Measurements from ENCODE around the gene MTMR1. TPM values are rescaled to one million over a fixed set of nuclear protein-coding genes. Genes with fewer than 3 reads are reported as not detected.
A peak's percentile ranks its signal among the peaks of the same experiment; 100 is the strongest.

MTMR1 gene
- total RNA-seq, 1 experiment from 2014 or later = 15.6 TPM

DNA sequence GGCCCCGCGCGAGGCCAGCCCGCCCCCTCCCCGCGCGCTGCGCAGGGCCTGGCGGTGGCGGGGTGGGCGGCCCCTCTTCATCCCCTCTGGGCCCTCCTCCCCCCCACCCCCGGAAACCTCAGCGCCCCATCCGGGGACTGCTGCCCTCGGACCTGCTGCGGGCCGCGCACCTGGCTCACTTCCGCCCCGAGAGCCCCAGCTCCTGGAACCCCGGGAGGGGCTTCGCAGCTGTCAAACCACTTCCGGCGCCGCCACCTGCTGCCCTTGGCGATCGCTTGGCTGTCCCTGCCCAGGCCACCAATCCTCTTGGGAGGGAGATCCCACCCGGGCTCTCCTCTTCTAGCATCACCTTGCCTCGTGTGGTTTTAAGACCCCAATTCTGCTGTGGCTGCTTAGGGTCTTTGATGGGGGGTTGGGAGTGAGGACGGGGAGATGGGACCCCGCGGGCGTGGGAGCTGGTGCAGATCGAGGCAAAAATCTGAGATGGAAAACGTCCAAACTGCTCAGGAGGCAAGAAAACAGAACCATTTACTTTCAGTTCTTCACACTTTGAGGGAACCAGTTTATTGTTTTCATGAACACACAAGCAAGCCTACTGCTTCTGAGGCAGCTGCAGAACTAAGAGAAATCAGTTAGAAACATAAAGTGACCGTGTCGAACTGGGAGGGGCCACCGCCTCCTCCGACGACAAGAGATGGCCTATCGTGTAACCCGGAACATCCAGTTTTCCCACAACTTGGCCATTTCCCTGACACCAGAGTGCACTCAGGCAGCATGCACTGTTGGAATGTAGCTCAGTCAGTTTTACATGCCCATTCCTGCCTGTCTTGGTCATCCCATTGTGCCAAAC, 754 bp downstream of the MTMR1 start:
- Mint-ChIP-seq H3K9me3 (no peaks in the 10 kb centered on the region), H3K4me3 (peak overlapping the region; percentile 68), H3K27me3 (ENCODE audit: low read depth) (no peaks in the 10 kb centered on the region), H3K4me1 (peaks cover 18% of the 10 kb centered on the region), H3K27ac (no peak overlapping the region), H3K36me3 (no peaks in the 10 kb centered on the region)
- ChIA-PET CTCF (interaction anchor here (0.6 to 3.1 kb wide), 2 partner anchors 11 to 754 kb away, joined by 6 to 13 read pairs; no protein-coding TSS in a partner anchor), POLR2A (no interaction called here)
- TF ChIP-seq, protein P1, sequence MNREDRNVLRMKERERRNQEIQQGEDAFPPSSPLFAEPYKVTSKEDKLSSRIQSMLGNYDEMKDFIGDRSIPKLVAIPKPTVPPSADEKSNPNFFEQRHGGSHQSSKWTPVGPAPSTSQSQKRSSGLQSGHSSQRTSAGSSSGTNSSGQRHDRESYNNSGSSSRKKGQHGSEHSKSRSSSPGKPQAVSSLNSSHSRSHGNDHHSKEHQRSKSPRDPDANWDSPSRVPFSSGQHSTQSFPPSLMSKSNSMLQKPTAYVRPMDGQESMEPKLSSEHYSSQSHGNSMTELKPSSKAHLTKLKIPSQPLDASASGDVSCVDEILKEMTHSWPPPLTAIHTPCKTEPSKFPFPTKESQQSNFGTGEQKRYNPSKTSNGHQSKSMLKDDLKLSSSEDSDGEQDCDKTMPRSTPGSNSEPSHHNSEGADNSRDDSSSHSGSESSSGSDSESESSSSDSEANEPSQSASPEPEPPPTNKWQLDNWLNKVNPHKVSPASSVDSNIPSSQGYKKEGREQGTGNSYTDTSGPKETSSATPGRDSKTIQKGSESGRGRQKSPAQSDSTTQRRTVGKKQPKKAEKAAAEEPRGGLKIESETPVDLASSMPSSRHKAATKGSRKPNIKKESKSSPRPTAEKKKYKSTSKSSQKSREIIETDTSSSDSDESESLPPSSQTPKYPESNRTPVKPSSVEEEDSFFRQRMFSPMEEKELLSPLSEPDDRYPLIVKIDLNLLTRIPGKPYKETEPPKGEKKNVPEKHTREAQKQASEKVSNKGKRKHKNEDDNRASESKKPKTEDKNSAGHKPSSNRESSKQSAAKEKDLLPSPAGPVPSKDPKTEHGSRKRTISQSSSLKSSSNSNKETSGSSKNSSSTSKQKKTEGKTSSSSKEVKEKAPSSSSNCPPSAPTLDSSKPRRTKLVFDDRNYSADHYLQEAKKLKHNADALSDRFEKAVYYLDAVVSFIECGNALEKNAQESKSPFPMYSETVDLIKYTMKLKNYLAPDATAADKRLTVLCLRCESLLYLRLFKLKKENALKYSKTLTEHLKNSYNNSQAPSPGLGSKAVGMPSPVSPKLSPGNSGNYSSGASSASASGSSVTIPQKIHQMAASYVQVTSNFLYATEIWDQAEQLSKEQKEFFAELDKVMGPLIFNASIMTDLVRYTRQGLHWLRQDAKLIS (CRISPR knock-in tag; IDR thresholded peaks at IDR 0.05; ENCODE audit: borderline replicate concordance) = no peak
- TF ChIP-seq, protein P2, sequence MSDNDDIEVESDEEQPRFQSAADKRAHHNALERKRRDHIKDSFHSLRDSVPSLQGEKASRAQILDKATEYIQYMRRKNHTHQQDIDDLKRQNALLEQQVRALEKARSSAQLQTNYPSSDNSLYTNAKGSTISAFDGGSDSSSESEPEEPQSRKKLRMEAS (CRISPR knock-in tag; IDR thresholded peaks at IDR 0.05) = 0 out of 2 replicates have a peak, but pooled peaks have one; percentile 21
- DNase-seq (ENCODE audit: low spot score) = peak; percentile 67
- ATAC-seq = peak; percentile 45

DNA sequence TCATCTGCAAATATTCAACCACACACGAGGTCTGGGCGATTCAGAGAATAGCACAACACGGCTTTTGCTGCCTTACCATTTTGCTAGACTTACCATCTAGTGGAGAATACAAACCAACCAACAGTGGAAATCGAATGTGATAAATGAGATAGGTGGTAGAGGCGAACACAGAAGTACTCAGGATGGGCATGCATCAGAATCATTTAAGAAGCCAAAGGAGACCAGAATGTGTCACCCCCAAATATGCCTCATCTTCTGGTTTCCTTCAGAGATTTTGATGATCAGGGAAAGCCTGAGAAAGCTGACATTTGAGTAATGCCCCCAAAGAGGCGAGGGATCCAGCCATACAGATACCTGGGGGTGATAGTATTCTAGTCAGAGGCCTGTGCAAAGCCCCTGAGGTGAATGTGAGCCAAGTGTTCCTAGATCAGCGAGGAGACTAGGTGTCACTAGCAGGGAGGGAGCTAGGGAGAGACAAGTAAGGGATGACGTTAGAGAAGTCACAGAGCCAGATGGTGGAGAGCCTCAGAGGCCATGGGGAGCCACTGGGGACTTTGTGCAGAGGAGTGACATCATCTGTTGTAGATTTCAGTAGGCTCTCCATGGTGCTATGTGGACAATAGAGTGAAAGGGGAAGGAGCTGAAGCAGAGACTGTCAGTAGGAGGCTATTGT, 1.7 kb downstream of the MTMR1 start:
- Mint-ChIP-seq H3K4me3 (no peak overlapping the region), H3K27me3 (ENCODE audit: low read depth) (no peaks in the 10 kb centered on the region), H3K9me3 (no peaks in the 10 kb centered on the region), H3K4me1 (peaks cover 14% of the 10 kb centered on the region), H3K36me3 (no peaks in the 10 kb centered on the region), H3K27ac (no peak overlapping the region)
- TF ChIP-seq KAT7 (CRISPR knock-in tag; IDR thresholded peaks at IDR 0.05; ENCODE audit: borderline replicate concordance) = no peak
- TF ChIP-seq ZBTB21 (CRISPR knock-in tag; IDR thresholded peaks at IDR 0.05; ENCODE audit: borderline replicate concordance) = no peak
- CTCF ChIA-PET = no interaction called here
- POLR2A ChIA-PET = no interaction called here
- DNase-seq (ENCODE audit: low spot score) = no peak
- ATAC-seq = no peak

DNA sequence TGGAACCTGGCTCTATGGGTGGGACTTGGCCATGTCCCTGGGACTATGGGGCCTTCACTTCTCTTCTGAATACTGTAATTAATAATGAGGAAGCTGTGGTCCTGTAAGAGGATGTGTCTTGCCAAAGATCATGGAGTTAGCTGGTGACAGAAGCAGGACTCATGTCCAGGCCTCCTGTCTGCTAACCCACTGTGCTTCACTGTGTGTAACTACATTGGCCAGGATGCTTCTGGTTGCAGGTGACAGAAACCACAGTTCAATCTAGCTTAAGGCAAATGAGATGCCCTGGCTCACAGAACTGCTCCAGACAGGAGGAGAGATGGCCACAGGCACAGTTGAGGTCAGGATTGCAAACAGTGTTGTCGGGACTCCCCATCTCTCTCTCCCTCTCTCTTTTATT, 3.1 kb downstream of the MTMR1 start:
- H3K27me3 Mint-ChIP-seq (ENCODE audit: low read depth) = no peaks in the 10 kb centered on the region
- no peak for ATAC-seq
- no peak overlapping the region for H3K4me3 Mint-ChIP-seq
- H3K36me3 Mint-ChIP-seq = no peaks in the 10 kb centered on the region
- H3K4me1 Mint-ChIP-seq = peaks cover 14% of the 10 kb centered on the region
- CTCF ChIA-PET = no interaction called here
- no peaks in the 10 kb centered on the region for H3K9me3 Mint-ChIP-seq
- TF ChIP-seq, protein P3, sequence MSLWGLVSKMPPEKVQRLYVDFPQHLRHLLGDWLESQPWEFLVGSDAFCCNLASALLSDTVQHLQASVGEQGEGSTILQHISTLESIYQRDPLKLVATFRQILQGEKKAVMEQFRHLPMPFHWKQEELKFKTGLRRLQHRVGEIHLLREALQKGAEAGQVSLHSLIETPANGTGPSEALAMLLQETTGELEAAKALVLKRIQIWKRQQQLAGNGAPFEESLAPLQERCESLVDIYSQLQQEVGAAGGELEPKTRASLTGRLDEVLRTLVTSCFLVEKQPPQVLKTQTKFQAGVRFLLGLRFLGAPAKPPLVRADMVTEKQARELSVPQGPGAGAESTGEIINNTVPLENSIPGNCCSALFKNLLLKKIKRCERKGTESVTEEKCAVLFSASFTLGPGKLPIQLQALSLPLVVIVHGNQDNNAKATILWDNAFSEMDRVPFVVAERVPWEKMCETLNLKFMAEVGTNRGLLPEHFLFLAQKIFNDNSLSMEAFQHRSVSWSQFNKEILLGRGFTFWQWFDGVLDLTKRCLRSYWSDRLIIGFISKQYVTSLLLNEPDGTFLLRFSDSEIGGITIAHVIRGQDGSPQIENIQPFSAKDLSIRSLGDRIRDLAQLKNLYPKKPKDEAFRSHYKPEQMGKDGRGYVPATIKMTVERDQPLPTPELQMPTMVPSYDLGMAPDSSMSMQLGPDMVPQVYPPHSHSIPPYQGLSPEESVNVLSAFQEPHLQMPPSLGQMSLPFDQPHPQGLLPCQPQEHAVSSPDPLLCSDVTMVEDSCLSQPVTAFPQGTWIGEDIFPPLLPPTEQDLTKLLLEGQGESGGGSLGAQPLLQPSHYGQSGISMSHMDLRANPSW (CRISPR knock-in tag; conservative IDR thresholded peaks at IDR 0.05; ENCODE audit: low read depth) = no peak
- TF ChIP-seq TCF7 (CRISPR knock-in tag; IDR thresholded peaks at IDR 0.05; ENCODE audit: low read depth) (no peak), SMAD4 (CRISPR knock-in tag; IDR thresholded peaks at IDR 0.05) (no peak), SP1 (CRISPR knock-in tag; conservative IDR thresholded peaks at IDR 0.05) (no peak), FOXP1 (CRISPR knock-in tag; IDR thresholded peaks at IDR 0.05; ENCODE audit: borderline replicate concordance) (no peak), EMX1 (CRISPR knock-in tag; IDR thresholded peaks at IDR 0.05) (no peak), TEAD1 (CRISPR knock-in tag; IDR thresholded peaks at IDR 0.05) (no peak), GABPB1 (CRISPR knock-in tag; IDR thresholded peaks at IDR 0.05) (no peak), SOX15 (CRISPR knock-in tag; IDR thresholded peaks at IDR 0.05) (no peak), ETV6 (CRISPR knock-in tag; IDR thresholded peaks at IDR 0.05) (no peak), PRRX2 (CRISPR knock-in tag; IDR thresholded peaks at IDR 0.05) (no peak), ZNF138 (CRISPR knock-in tag; conservative IDR thresholded peaks at IDR 0.05) (no peak)
- TF ChIP-seq, protein P4, sequence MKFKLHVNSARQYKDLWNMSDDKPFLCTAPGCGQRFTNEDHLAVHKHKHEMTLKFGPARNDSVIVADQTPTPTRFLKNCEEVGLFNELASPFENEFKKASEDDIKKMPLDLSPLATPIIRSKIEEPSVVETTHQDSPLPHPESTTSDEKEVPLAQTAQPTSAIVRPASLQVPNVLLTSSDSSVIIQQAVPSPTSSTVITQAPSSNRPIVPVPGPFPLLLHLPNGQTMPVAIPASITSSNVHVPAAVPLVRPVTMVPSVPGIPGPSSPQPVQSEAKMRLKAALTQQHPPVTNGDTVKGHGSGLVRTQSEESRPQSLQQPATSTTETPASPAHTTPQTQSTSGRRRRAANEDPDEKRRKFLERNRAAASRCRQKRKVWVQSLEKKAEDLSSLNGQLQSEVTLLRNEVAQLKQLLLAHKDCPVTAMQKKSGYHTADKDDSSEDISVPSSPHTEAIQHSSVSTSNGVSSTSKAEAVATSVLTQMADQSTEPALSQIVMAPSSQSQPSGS (CRISPR knock-in tag; IDR thresholded peaks at IDR 0.05; ENCODE audit: borderline replicate concordance, low read depth) = no peak
- TF ChIP-seq, protein P5, sequence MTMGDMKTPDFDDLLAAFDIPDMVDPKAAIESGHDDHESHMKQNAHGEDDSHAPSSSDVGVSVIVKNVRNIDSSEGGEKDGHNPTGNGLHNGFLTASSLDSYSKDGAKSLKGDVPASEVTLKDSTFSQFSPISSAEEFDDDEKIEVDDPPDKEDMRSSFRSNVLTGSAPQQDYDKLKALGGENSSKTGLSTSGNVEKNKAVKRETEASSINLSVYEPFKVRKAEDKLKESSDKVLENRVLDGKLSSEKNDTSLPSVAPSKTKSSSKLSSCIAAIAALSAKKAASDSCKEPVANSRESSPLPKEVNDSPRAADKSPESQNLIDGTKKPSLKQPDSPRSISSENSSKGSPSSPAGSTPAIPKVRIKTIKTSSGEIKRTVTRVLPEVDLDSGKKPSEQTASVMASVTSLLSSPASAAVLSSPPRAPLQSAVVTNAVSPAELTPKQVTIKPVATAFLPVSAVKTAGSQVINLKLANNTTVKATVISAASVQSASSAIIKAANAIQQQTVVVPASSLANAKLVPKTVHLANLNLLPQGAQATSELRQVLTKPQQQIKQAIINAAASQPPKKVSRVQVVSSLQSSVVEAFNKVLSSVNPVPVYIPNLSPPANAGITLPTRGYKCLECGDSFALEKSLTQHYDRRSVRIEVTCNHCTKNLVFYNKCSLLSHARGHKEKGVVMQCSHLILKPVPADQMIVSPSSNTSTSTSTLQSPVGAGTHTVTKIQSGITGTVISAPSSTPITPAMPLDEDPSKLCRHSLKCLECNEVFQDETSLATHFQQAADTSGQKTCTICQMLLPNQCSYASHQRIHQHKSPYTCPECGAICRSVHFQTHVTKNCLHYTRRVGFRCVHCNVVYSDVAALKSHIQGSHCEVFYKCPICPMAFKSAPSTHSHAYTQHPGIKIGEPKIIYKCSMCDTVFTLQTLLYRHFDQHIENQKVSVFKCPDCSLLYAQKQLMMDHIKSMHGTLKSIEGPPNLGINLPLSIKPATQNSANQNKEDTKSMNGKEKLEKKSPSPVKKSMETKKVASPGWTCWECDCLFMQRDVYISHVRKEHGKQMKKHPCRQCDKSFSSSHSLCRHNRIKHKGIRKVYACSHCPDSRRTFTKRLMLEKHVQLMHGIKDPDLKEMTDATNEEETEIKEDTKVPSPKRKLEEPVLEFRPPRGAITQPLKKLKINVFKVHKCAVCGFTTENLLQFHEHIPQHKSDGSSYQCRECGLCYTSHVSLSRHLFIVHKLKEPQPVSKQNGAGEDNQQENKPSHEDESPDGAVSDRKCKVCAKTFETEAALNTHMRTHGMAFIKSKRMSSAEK (CRISPR knock-in tag; IDR thresholded peaks at IDR 0.05; ENCODE audit: borderline replicate concordance) = no peak
- no peak overlapping the region for H3K27ac Mint-ChIP-seq
- POLR2A ChIA-PET = no interaction called here
- no peak for DNase-seq (ENCODE audit: low spot score)

All from WTC11 (cell line).